K562 (cell line): ENCODE data around the gene RFC2. TPM values are rescaled to one million over a fixed set of nuclear protein-coding genes. Genes with fewer than 3 reads are reported as not detected.
A peak's percentile ranks its signal among the peaks of the same experiment; 100 is the strongest.

Experiments used
- BHLHE40 ChIP-seq: IDR thresholded peaks from 2 replicates; pipeline ENCODE4 v1.6.1; 2011; ENCODE audit warnings: low read length, improper control_type of control experiment
- BRD4 ChIP-seq: fragments of 200-600 bp; sonication (generic); IDR thresholded peaks from 2 replicates; pipeline ENCODE4 v1.6.1; 2017; ENCODE audit warnings: inconsistent platforms
- DEAF1 ChIP-seq: fragments of 450-650 bp; formaldehyde crosslinking; IDR thresholded peaks from 2 replicates; pipeline ENCODE4 v1.4.0; 2020; ENCODE audit warnings: mild to moderate bottlenecking, moderate library complexity
- GTF2F1 ChIP-seq: IDR thresholded peaks from 2 replicates; pipeline ENCODE4 v1.6.1; 2011; ENCODE audit warnings: low read depth, low read length, improper control_type of control experiment
- MCM7 ChIP-seq, 2 experiments: fragments of 450-650 bp; IDR thresholded peaks; 2 replicates each; pipeline ENCODE4 v1.6.1; 2016 to 2018
- MYBL2 ChIP-seq, 2 experiments: fragments of 450-650 bp in 1 of 2; sonication (generic) in 1 of 2; formaldehyde crosslinking in 1 of 2; IDR thresholded peaks; 2 replicates each; pipeline versions ENCODE4 v1.6.1 to v1.8.1; 2017 to 2022; ENCODE audit warnings: borderline replicate concordance in 1 of 2, inconsistent platforms in 1 of 2, low read depth in 1 of 2, mild to moderate bottlenecking in 1 of 2, missing genetic modification reagents in 1 of 2, moderate library complexity in 1 of 2
- NBN ChIP-seq: fragments of 450-650 bp; IDR thresholded peaks from 2 replicates; pipeline ENCODE4 v1.6.1; 2016; ENCODE audit warnings: low read depth, mild to moderate bottlenecking
- NONO ChIP-seq, 2 experiments: fragments of 200-400 bp in 1 of 2; fragments of 450-650 bp in 1 of 2; formaldehyde crosslinking in 1 of 2; IDR thresholded peaks; 2 replicates each; pipeline ENCODE4 v1.6.1; 2017; ENCODE audit warnings: low read depth in 2 of 2, mild to moderate bottlenecking in 2 of 2, moderate library complexity in 2 of 2, low read length in 1 of 2
- PBX2 ChIP-seq, 2 experiments: IDR thresholded peaks in 1 of 2; conservative IDR thresholded peaks in 1 of 2; 2 replicates each; pipeline ENCODE4 v1.6.1; 2016; ENCODE audit warnings: low read depth in 2 of 2, mild to moderate bottlenecking in 1 of 2, missing compliant biosample characterization in 1 of 2, missing genetic modification characterization in 1 of 2, moderate library complexity in 1 of 2
- RBM17 ChIP-seq: fragments of 200-400 bp; formaldehyde crosslinking; IDR thresholded peaks from 2 replicates; pipeline ENCODE4 v1.6.1; 2017; ENCODE audit warnings: low read depth, mild to moderate bottlenecking, low read length, borderline replicate concordance
- RFX7 ChIP-seq: fragments of 250-450 bp; sonication (Bioruptor Pico); IDR thresholded peaks from 2 replicates; pipeline ENCODE4 v1.5.1; 2021; ENCODE audit warnings: mild to moderate bottlenecking
- SETDB1 ChIP-seq: IDR thresholded peaks from one replicate; pipeline ENCODE4 v1.6.1; 2012; ENCODE audit warnings: low read length, control low read depth, inconsistent platforms
- SMAD1 ChIP-seq: fragments of 150-350 bp; IDR thresholded peaks from 2 replicates; pipeline ENCODE4 v1.6.1; 2014; ENCODE audit warnings: low read length, low read depth; ENCODE audit not compliant: partially characterized antibody
- SP1 ChIP-seq: sonication (generic); formaldehyde crosslinking; IDR thresholded peaks from 2 replicates; pipeline ENCODE4 v1.8.1; 2022; ENCODE audit warnings: mild to moderate bottlenecking, missing genetic modification reagents
- TARDBP ChIP-seq: fragments of 450-650 bp; IDR thresholded peaks from 2 replicates; pipeline ENCODE4 v1.6.1; 2016
- XRCC5 ChIP-seq: fragments of 200-400 bp; formaldehyde crosslinking; IDR thresholded peaks from 2 replicates; pipeline ENCODE4 v1.6.1; 2017; ENCODE audit warnings: low read depth, mild to moderate bottlenecking, low read length
- ZNF668 ChIP-seq: fragments of 250-450 bp; sonication (Bioruptor Pico); IDR thresholded peaks from 2 replicates; pipeline ENCODE4 v1.8.0; 2022; ENCODE audit warnings: mild to moderate bottlenecking, inconsistent platforms
- polyA plus RNA-seq, 8 experiments: library from polyadenylated mRNA; depleted of rRNA in 4 of 8; stranded (reverse) in 5 of 8; unstranded in 3 of 8; fragments of >200 nt; fragmentation: Nextera tagmentation in 2 of 8; fragmentation: Illumina TruSeq in 1 of 8; extraction: Ambion mirVana in 2 of 8; extraction: Trizol in 1 of 8; gene quantifications; 2 replicates each; pipeline versions ENCODE4 v1.2.1 to v1.2.3, GENCODE V29; 2011 to 2014; ENCODE audit warnings: inconsistent platforms in 1 of 8, missing spikeins in 1 of 8
- total RNA-seq, 7 experiments: library from RNA; depleted of rRNA in 6 of 7; stranded (reverse); fragments of >200 nt in 6 of 7; fragmentation: Illumina TruSeq in 2 of 7; extraction: Trizol in 2 of 7; gene quantifications; 2 replicates each; pipeline versions ENCODE4 v1.2.1 to v1.2.3, GENCODE V29; 2011 to 2021; ENCODE audit warnings: low replicate concordance in 1 of 7
- TF ChIP-seq, protein P1 (sequence below): fragments of 250-450 bp; sonication (Bioruptor Pico); IDR thresholded peaks from 2 replicates; pipeline ENCODE4 v1.8.0; 2022; ENCODE audit warnings: inconsistent platforms, mild to moderate bottlenecking, moderate library complexity, borderline replicate concordance
- TF ChIP-seq, protein P2 (sequence below): fragments of 250-450 bp; sonication (Bioruptor Pico); IDR thresholded peaks from 2 replicates; pipeline ENCODE4 v1.5.0; 2020; ENCODE audit warnings: mild to moderate bottlenecking, borderline replicate concordance

The RFC2 gene
- total and polyA plus RNA-seq, 9 of the 15 experiments (the other 6 are each of a cell fraction or from before 2014, with no cell fraction given) = 32.5 to 161 (median 102) TPM

- TF ChIP-seq BHLHE40 (0 out of 2 replicates have a peak, but pooled peaks have one; percentile 13), SETDB1 (no peak), ZNF668 (CRISPR knock-in tag) (no peak), GTF2F1 (no peak), DEAF1 (CRISPR knock-in tag) (peak; percentile 12; the same call in 1 of the 2 replicates), BRD4 (no peak), SP1 (CRISPR knock-in tag) (peak; percentile 72; the same call in 1 of the 2 replicates), PBX2 (CRISPR knock-in tag; IDR thresholded peaks at IDR 0.05; ENCODE audit: low read depth) (no peak), PBX2 (tag; conservative IDR thresholded peaks at IDR 0.05; ENCODE audit: low read depth) (no peak), NBN (peak; percentile 37; the same call in 1 of the 2 replicates), RFX7 (CRISPR knock-in tag) (no peak), NONO (IDR thresholded peaks at IDR 0.05; ENCODE audit: low read depth in 2 of 2, low read length in 1 of 2) (0 out of 4 replicates have a peak, but pooled peaks of 1 of the 2 experiments have one; percentile 50), XRCC5 (0 out of 2 replicates have a peak, but pooled peaks have one; percentile 2), TARDBP (no peak), RBM17 (no peak), SMAD1 (no peak), MYBL2 (IDR thresholded peaks at IDR 0.05; ENCODE audit: low read depth) (no peak), MYBL2 (CRISPR knock-in tag; IDR thresholded peaks at IDR 0.05; ENCODE audit: borderline replicate concordance) (no peak), MCM7 (IDR thresholded peaks at IDR 0.05) (no peak)
- TF ChIP-seq, protein P1, sequence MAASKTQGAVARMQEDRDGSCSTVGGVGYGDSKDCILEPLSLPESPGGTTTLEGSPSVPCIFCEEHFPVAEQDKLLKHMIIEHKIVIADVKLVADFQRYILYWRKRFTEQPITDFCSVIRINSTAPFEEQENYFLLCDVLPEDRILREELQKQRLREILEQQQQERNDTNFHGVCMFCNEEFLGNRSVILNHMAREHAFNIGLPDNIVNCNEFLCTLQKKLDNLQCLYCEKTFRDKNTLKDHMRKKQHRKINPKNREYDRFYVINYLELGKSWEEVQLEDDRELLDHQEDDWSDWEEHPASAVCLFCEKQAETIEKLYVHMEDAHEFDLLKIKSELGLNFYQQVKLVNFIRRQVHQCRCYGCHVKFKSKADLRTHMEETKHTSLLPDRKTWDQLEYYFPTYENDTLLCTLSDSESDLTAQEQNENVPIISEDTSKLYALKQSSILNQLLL (CRISPR knock-in tag) = no peak
- TF ChIP-seq, protein P2, sequence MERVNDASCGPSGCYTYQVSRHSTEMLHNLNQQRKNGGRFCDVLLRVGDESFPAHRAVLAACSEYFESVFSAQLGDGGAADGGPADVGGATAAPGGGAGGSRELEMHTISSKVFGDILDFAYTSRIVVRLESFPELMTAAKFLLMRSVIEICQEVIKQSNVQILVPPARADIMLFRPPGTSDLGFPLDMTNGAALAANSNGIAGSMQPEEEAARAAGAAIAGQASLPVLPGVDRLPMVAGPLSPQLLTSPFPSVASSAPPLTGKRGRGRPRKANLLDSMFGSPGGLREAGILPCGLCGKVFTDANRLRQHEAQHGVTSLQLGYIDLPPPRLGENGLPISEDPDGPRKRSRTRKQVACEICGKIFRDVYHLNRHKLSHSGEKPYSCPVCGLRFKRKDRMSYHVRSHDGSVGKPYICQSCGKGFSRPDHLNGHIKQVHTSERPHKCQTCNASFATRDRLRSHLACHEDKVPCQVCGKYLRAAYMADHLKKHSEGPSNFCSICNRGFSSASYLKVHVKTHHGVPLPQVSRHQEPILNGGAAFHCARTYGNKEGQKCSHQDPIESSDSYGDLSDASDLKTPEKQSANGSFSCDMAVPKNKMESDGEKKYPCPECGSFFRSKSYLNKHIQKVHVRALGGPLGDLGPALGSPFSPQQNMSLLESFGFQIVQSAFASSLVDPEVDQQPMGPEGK (CRISPR knock-in tag) = no peak
Measured at GRCh38 chr7:74289018-74289658, 34.9 kb upstream of the RFC2 start, which contains the start of gene CLIP2 (continued).
